Measurements from ENCODE around the gene LTBP1. TPM values are rescaled to one million over a fixed set of nuclear protein-coding genes. Genes with fewer than 3 reads are reported as not detected.

Gene LTBP1
- total and polyA plus RNA-seq, 11 donors, result 23.5 to 150 (median 102) TPM

GRCh38 chr2:33131111-33131510, 184.4 kb downstream of the LTBP1 start:
- ATAC-seq (no peak), DNase-seq (no peak)
- H3K27me3 ChIP-seq, result no peaks in the 10 kb centered on the region
- peaks cover 0 to 53% (median 19%) of the 10 kb centered on the region in 12 donors for H3K4me1 ChIP-seq
- no peak overlapping the region for H3K4me3 ChIP-seq
- no peaks in the 10 kb centered on the region for H3K36me3 ChIP-seq
- H3K27ac ChIP-seq, result no peak overlapping the region
- TF ChIP-seq CTCF (IDR thresholded peaks at IDR 0.05) (no peak), POLR2A (IDR thresholded peaks at IDR 0.05) (no peak)
- WGBS, 4 donors, result 97 to 98% (median 97%) methylated on average over 4 of the region's 4 CpGs
- no peaks in the 10 kb centered on the region for H3K9me3 ChIP-seq
- intact Hi-C loops (cut with DNase I), result no loop called here

GRCh38 chr2:33131749-33132148, 185.0 kb downstream of the LTBP1 start:
- intact Hi-C loops (cut with DNase I), result no loop called here
- no peaks in the 10 kb centered on the region for H3K9me3 ChIP-seq
- H3K27me3 ChIP-seq, result no peaks in the 10 kb centered on the region
- no peaks in the 10 kb centered on the region for H3K36me3 ChIP-seq
- WGBS, 4 donors, result 12 to 28% (median 17%) methylated on average over 2 of the region's 2 CpGs
- ATAC-seq (no peak), DNase-seq (no peak)
- H3K4me3 ChIP-seq, result no peak overlapping the region
- H3K4me1 ChIP-seq, result peaks cover 0 to 60% (median 23%) of the 10 kb centered on the region in 12 donors
- TF ChIP-seq CTCF (IDR thresholded peaks at IDR 0.05) (no peak), POLR2A (IDR thresholded peaks at IDR 0.05) (no peak)
- H3K27ac ChIP-seq, result peak overlapping the region in 2 of 12 donors; percentile 5 to 82

GRCh38 chr2:33133454-33133952, 186.8 kb downstream of the LTBP1 start:
- H3K4me1 ChIP-seq, result peaks cover 0 to 67% (median 38%) of the 10 kb centered on the region in 12 donors
- peak; percentile 58 to 93 (median 78) for ATAC-seq
- TF ChIP-seq CTCF (IDR thresholded peaks at IDR 0.05) (no peak), POLR2A (IDR thresholded peaks at IDR 0.05) (no peak)
- peak in 4 of 5 donors; percentile 21 to 87 (median 43) for DNase-seq
- H3K36me3 ChIP-seq, result no peaks in the 10 kb centered on the region
- H3K27ac ChIP-seq, result peak overlapping the region; percentile 28 to 93 (median 82)
- no peaks in the 10 kb centered on the region for H3K27me3 ChIP-seq
- H3K9me3 ChIP-seq, result no peaks in the 10 kb centered on the region
- intact Hi-C loops (cut with DNase I), result no loop called here
- WGBS, 4 donors, result 45 to 51% (median 49%) methylated on average over 7 of the region's 7 CpGs
- H3K4me3 ChIP-seq, result peak overlapping the region in 6 of 12 donors; percentile 40 to 61 (median 52)

- Histone ChIP-seq H3K36me3 (no peaks in the 10 kb centered on the region), H3K9me3 (no peaks in the 10 kb centered on the region), H3K4me1 (peaks cover 0 to 67% (median 38%) of the 10 kb centered on the region in 12 donors), H3K27ac (peak overlapping the region; percentile 28 to 93 (median 82)), H3K4me3 (peak overlapping the region in 11 of 12 donors; percentile 4 to 61 (median 47)), H3K27me3 (no peaks in the 10 kb centered on the region)
- DNase-seq (peak in 4 of 5 donors; percentile 47 to 69 (median 57)), ATAC-seq (peak; percentile 57 to 78 (median 71))
- intact Hi-C loops (cut with DNase I), result no loop called here
- WGBS, 4 donors, result 23 to 31% (median 26%) methylated on average over 14 of the region's 14 CpGs
- TF ChIP-seq POLR2A (IDR thresholded peaks at IDR 0.05) (no peak), CTCF (IDR thresholded peaks at IDR 0.05) (peak in 1 of 12 donors; percentile 26)
Measured at GRCh38 chr2:33134086-33134771, 187.5 kb downstream of the LTBP1 start.
